Duodenal mucosa (tissue), 2 donors: Measurements from ENCODE around the gene VPS37D.
"Not testable (repeated sequence)": the region's sequence is repeated elsewhere in the genome, so short reads cannot be mapped to it uniquely, and the experiment has no call there.

ENCODE experiments used
- H3K27ac ChIP-seq: one replicate; pipeline ENCODE4 v1.7.0; 2013; ENCODE audit warnings: low read depth, low read length
- H3K27me3 ChIP-seq, 2 donors: one replicate each; pipeline ENCODE4 v1.7.0; 2013; ENCODE audit warnings: low read length in 2 of 2, control low read depth in 1 of 2; ENCODE audit not compliant: insufficient read depth in 2 of 2, control insufficient read depth in 1 of 2
- H3K36me3 ChIP-seq, 2 donors: one replicate each; pipeline ENCODE4 v1.7.0; 2013; ENCODE audit warnings: low read length in 2 of 2, control low read depth in 1 of 2; ENCODE audit not compliant: insufficient read depth in 2 of 2, control insufficient read depth in 1 of 2
- H3K4me1 ChIP-seq, 2 donors: one replicate each; pipeline ENCODE4 v1.7.0; 2013; ENCODE audit warnings: low read length in 2 of 2, control low read depth in 1 of 2; ENCODE audit not compliant: insufficient read depth in 2 of 2, control insufficient read depth in 1 of 2
- H3K4me3 ChIP-seq, 2 donors: one replicate each; pipeline ENCODE4 v1.7.0; 2013; ENCODE audit warnings: low read length in 2 of 2, low read depth in 1 of 2
- H3K9ac ChIP-seq, 2 donors: one replicate each; pipeline ENCODE4 v1.7.0; 2013; ENCODE audit warnings: low read length in 2 of 2, low read depth in 1 of 2
- H3K9me3 ChIP-seq, 2 donors: one replicate each; pipeline ENCODE4 v1.7.0; 2013; ENCODE audit warnings: low read length in 2 of 2, control low read depth in 1 of 2; ENCODE audit not compliant: control insufficient read depth in 1 of 2

The VPS37D gene

GRCh38 chr7:73667344-73668102, at the start of gene VPS37D:
Gene VPS37D (plus strand): TSS chr7:73667831. CDS start chr7:73667959, 128 bp downstream.
- peak within 1 kb of the TSS; percentile 43 to 59 for H3K9ac ChIP-seq
- no peaks in the 10 kb centered on the region for H3K36me3 ChIP-seq
- no peak within 1 kb of the TSS for H3K27ac ChIP-seq
- peaks cover 6 to 9% of the 10 kb centered on the region in 2 donors for H3K4me1 ChIP-seq
- no peaks in the 10 kb centered on the region for H3K27me3 ChIP-seq
- H3K4me3 ChIP-seq = peak within 1 kb of the TSS; percentile 59 to 60
- H3K9me3 ChIP-seq = no peaks in the 10 kb centered on the region

- Histone ChIP-seq H3K4me1 (peaks cover 15 to 26% of the 10 kb centered on the region in 2 donors), H3K4me3 (no peak overlapping the region), H3K27me3 (peaks cover 3 to 9% of the 10 kb centered on the region in 2 donors), H3K36me3 (peaks cover 0 to 7% of the 10 kb centered on the region in 2 donors), H3K9ac (no peak overlapping the region), H3K9me3 (no peaks in the 10 kb centered on the region), H3K27ac (no peak overlapping the region)
Measured at GRCh38 chr7:73618538-73618937, 49.1 kb upstream of the VPS37D start.

- peaks cover 3 to 10% of the 10 kb centered on the region in 2 donors for H3K27me3 ChIP-seq
- H3K27ac ChIP-seq = not testable (repeated sequence)
Measured at GRCh38 chr7:73619394-73619793, 48.2 kb upstream of the VPS37D start.

GRCh38 chr7:73621168-73622063, 46.2 kb upstream of the VPS37D start:
- Histone ChIP-seq H3K36me3 (peaks cover 0 to 4% of the 10 kb centered on the region in 2 donors), H3K9ac (no peak overlapping the region), H3K9me3 (no peaks in the 10 kb centered on the region), H3K27ac (no peak overlapping the region), H3K27me3 (peaks cover 3 to 11% of the 10 kb centered on the region in 2 donors), H3K4me3 (no peak overlapping the region), H3K4me1 (peaks cover 0 to 9% of the 10 kb centered on the region in 2 donors)

More at GRCh38 chr7:73619394-73619793, 48.2 kb upstream of the VPS37D start:
- peaks cover 7 to 18% of the 10 kb centered on the region in 2 donors for H3K4me1 ChIP-seq
- not testable (repeated sequence) for H3K36me3 ChIP-seq, H3K9me3 ChIP-seq, H3K9ac ChIP-seq, H3K4me3 ChIP-seq

- H3K9me3 ChIP-seq = no peaks in the 10 kb centered on the region
- H3K9ac ChIP-seq = peak overlapping the region; percentile 7 to 77
- peaks cover 3 to 16% of the 10 kb centered on the region in 2 donors for H3K27me3 ChIP-seq
- H3K27ac ChIP-seq = no peak overlapping the region
- peaks cover 0 to 9% of the 10 kb centered on the region in 2 donors for H3K4me1 ChIP-seq
- H3K36me3 ChIP-seq = peaks cover 0 to 4% of the 10 kb centered on the region in 2 donors
- peak overlapping the region; percentile 71 to 76 for H3K4me3 ChIP-seq
Measured at GRCh38 chr7:73622527-73622908, 45.1 kb upstream of the VPS37D start.

- Histone ChIP-seq H3K27me3 (peaks cover 5 to 21% of the 10 kb centered on the region in 2 donors), H3K4me1 (peaks cover 0 to 9% of the 10 kb centered on the region in 2 donors), H3K9me3 (no peaks in the 10 kb centered on the region), H3K4me3 (peak overlapping the region; percentile 71 to 76), H3K36me3 (peaks cover 0 to 4% of the 10 kb centered on the region in 2 donors), H3K9ac (peak overlapping the region; percentile 72 to 77), H3K27ac (no peak overlapping the region)
Measured at GRCh38 chr7:73622909-73623797, 44.5 kb upstream of the VPS37D start.

GRCh38 chr7:73623798-73624668, 43.6 kb upstream of the VPS37D start, which contains the start of gene MLXIPL:
Gene MLXIPL (minus strand): TSS chr7:73624522. CDS start chr7:73624492, 30 bp downstream.
- no peaks in the 10 kb centered on the region for H3K9me3 ChIP-seq
- H3K36me3 ChIP-seq = no peaks in the 10 kb centered on the region
- H3K4me1 ChIP-seq = peaks cover 0 to 9% of the 10 kb centered on the region in 2 donors
- peaks cover 8 to 24% of the 10 kb centered on the region in 2 donors for H3K27me3 ChIP-seq
- peak within 1 kb of the TSS; percentile 72 to 77 for H3K9ac ChIP-seq
- peak within 1 kb of the TSS; percentile 71 to 76 for H3K4me3 ChIP-seq
- peak within 1 kb of the TSS; percentile 10 for H3K27ac ChIP-seq

- H3K36me3 ChIP-seq = no peaks in the 10 kb centered on the region
- no peak overlapping the region for H3K4me3 ChIP-seq
- peaks cover 8 to 24% of the 10 kb centered on the region in 2 donors for H3K27me3 ChIP-seq
- peaks cover 0 to 9% of the 10 kb centered on the region in 2 donors for H3K4me1 ChIP-seq
- H3K27ac ChIP-seq = no peak overlapping the region
- no peak overlapping the region for H3K9ac ChIP-seq
- H3K9me3 ChIP-seq = no peaks in the 10 kb centered on the region
Measured at GRCh38 chr7:73624669-73625001, 43.0 kb upstream of the VPS37D start.

GRCh38 chr7:73625276-73625675, 42.4 kb upstream of the VPS37D start:
- no peaks in the 10 kb centered on the region for H3K9me3 ChIP-seq
- H3K4me1 ChIP-seq = peaks cover 0 to 9% of the 10 kb centered on the region in 2 donors
- H3K9ac ChIP-seq = no peak overlapping the region
- no peak overlapping the region for H3K4me3 ChIP-seq
- no peaks in the 10 kb centered on the region for H3K36me3 ChIP-seq
- H3K27me3 ChIP-seq = peaks cover 8 to 24% of the 10 kb centered on the region in 2 donors
- H3K27ac ChIP-seq = no peak overlapping the region
